GM19467 (cell line): ENCODE measurements around the gene TARS2.

Experiments used
- ATAC-seq: cut with Tn5 transposase; IDR thresholded peaks from one replicate; pipeline ENCODE4 v1.9.1; 2021; ENCODE audit warnings: mild to moderate bottlenecking, moderate library complexity; ENCODE audit not compliant: unreplicated experiment

TARS2 gene

GRCh38 chr1:150555198-150555970 lies 68.2 kb downstream of the TARS2 start:
- no peak for ATAC-seq

GRCh38 chr1:150555971-150556865 lies 69.0 kb downstream of the TARS2 start:
- ATAC-seq, result no peak

- ATAC-seq, result no peak
Observed at GRCh38 chr1:150557065-150557600, 69.9 kb downstream of the TARS2 start.
